Stimulated activated naive CD8-positive, alpha-beta T cell treated with anti-CD3 and anti-CD28 coated beads, Interleukin-15, amount 100 ng/mL, for 72 hours (primary cell): ENCODE measurements around the gene DYSF.
A peak's percentile ranks its signal among the peaks of the same experiment; 100 is the strongest.
"Not testable (repeated sequence)": the region's sequence is repeated elsewhere in the genome, so short reads cannot be mapped to it uniquely, and the experiment has no call there.

Source experiments
- ATAC-seq: fragments of 150-1000 bp; cut with Tn5 transposase; 2 replicates; pipeline ENCODE4 v1.10.0; 2021; ENCODE audit warnings: mild to moderate bottlenecking, moderate library complexity
- DNase-seq, 2 donors: peaks; one replicate each; pipeline ENCODE4 v3.0.0; 2021 to 2022
- H3K27ac Mint-ChIP-seq, 2 donors: one replicate each; pipeline ENCODE4 v1.8.0; 2022; ENCODE audit warnings: mild to moderate bottlenecking in 2 of 2, mixed read lengths in 2 of 2, moderate library complexity in 2 of 2
- H3K27me3 Mint-ChIP-seq: one replicate; pipeline ENCODE4 v1.8.0; 2022; ENCODE audit warnings: mixed read lengths
- H3K4me1 Mint-ChIP-seq: one replicate; pipeline ENCODE4 v1.8.0; 2022; ENCODE audit warnings: mild to moderate bottlenecking, mixed read lengths
- H3K4me3 Mint-ChIP-seq, 2 donors: one replicate each; pipeline ENCODE4 v1.8.0; 2022; ENCODE audit warnings: mild to moderate bottlenecking in 2 of 2, mixed read lengths in 2 of 2, moderate library complexity in 1 of 2
- H3K9me3 Mint-ChIP-seq, 2 donors: one replicate each; pipeline ENCODE4 v1.8.0; 2022; ENCODE audit warnings: mixed read lengths in 2 of 2

DYSF gene

GRCh38 chr2:71453404-71454220 lies at the start of gene DYSF:
DYSF (plus strand) TSS chr2:71453561.
- no peak for ATAC-seq
- peaks cover 64% of the 10 kb centered on the region for H3K27me3 Mint-ChIP-seq
- no peaks in the 10 kb centered on the region for H3K9me3 Mint-ChIP-seq
- DNase-seq: peak in 1 of 2 donors; percentile 24
- peak within 1 kb of the TSS in 1 of 2 donors; percentile 35 for H3K27ac Mint-ChIP-seq
- peak within 1 kb of the TSS; percentile 53 to 63 for H3K4me3 Mint-ChIP-seq
- H3K4me1 Mint-ChIP-seq: peaks cover 36% of the 10 kb centered on the region

DNA sequence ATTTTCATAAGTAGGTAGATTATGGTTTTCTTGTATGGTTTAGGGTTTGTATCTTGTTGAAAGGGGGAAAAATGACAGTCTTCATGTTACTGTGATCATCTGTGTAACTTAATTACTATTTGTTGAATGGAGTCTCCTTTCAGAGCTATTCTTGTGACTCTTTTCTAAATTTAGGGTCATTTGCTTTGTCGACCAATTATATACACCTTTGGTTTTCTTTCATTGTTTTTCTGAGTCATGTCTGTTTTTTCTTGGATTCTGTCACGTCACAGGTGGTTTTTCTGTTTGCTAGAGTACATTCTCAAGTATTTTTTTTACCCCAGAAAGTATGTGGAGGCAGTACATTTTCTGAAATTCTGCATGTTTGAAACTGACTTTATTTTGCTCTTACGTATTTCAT lies 43.8 kb upstream of the DYSF start:
- H3K27me3 Mint-ChIP-seq: no peaks in the 10 kb centered on the region
- no peak overlapping the region for H3K27ac Mint-ChIP-seq
- H3K9me3 Mint-ChIP-seq: peaks cover 0 to 5% of the 10 kb centered on the region in 2 donors
- no peak overlapping the region for H3K4me3 Mint-ChIP-seq
- H3K4me1 Mint-ChIP-seq: no peaks in the 10 kb centered on the region
- ATAC-seq (no peak), DNase-seq (no peak)

GRCh38 chr2:71410696-71411095 lies 42.7 kb upstream of the DYSF start:
- Mint-ChIP-seq H3K27ac (no peak overlapping the region), H3K4me1 (no peaks in the 10 kb centered on the region), H3K9me3 (peaks cover 0 to 5% of the 10 kb centered on the region in 2 donors), H3K27me3 (no peaks in the 10 kb centered on the region), H3K4me3 (no peak overlapping the region)
- no peak for DNase-seq
- no peak for ATAC-seq

DNA sequence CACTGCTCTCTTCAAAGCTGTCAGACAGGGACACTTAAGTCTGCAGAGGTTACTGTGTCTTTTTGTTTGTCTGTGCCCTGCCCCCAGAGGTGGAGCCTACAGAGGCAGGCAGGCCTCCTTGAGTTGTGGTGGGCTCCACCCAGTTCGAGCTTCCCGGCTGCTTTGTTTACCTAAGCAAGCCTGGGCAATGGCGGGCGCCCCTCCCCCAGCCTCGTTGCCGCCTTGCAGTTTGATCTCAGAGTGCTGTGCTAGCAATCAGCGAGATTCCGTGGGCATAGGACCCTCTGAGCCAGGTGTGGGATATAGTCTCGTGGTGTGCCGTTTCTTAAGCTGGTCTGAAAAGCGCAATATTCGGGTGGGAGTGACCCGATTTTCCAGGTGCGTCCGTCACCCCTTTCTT lies 36.5 kb upstream of the DYSF start:
- H3K4me1 Mint-ChIP-seq, H3K9me3 Mint-ChIP-seq, H3K27me3 Mint-ChIP-seq, ATAC-seq: not testable (repeated sequence)
- Mint-ChIP-seq H3K27ac (peak overlapping the region in 1 of 2 donors; percentile 19), H3K4me3 (peak overlapping the region; percentile 80 to 83)
- peak; percentile 6 to 22 for DNase-seq

DNA sequence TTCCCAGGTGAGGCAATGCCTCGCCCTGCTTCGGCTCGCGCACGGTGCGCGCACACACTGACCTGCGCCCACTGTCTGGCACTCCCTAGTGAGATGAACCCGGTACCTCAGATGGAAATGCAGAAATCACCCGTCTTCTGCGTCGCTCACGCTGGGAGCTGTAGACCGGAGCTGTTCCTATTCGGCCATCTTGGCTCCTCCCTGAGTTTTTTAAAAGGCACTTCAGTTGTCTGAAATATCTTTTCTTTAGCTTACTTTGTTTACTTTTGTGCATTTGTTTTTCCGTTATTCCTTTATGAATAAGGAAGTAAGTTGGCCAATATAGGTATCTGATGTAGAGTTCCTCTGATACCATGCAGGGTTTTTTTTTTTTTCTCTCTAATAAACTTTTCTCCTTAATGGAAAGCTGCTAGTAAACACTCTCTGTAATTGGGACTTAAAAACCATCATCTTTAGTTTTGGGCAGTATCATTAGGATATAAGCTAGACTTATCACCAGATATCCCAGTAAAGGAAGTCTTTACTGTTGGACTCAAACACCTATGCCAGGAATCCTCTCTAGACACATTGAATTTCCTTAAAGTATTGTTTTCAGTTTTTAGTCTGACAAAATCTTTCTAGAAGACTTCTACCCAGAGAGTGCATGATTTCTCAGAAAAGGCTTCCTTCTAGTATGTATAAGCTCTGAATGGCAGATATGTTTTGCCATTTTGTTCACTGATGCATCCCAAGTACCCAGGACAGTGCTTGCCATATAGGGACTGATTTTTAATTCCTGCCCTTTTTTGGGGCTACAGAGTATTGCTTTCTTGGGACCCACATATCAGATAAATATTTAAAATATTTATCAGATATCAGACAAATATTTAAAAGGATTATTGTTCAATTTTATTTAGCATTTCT lies 35.8 kb upstream of the DYSF start:
- no peak for ATAC-seq
- Mint-ChIP-seq H3K9me3 (no peaks in the 10 kb centered on the region), H3K27me3 (no peaks in the 10 kb centered on the region), H3K4me1 (no peaks in the 10 kb centered on the region), H3K27ac (peak overlapping the region; percentile 78 to 90), H3K4me3 (peak overlapping the region; percentile 80 to 83)
- DNase-seq: no peak

GRCh38 chr2:71419145-71419544 lies 34.2 kb upstream of the DYSF start:
- Mint-ChIP-seq H3K4me3 (no peak overlapping the region), H3K27me3 (no peaks in the 10 kb centered on the region), H3K9me3 (no peaks in the 10 kb centered on the region), H3K4me1 (no peaks in the 10 kb centered on the region), H3K27ac (no peak overlapping the region)
- no peak for DNase-seq
- no peak for ATAC-seq

DNA sequence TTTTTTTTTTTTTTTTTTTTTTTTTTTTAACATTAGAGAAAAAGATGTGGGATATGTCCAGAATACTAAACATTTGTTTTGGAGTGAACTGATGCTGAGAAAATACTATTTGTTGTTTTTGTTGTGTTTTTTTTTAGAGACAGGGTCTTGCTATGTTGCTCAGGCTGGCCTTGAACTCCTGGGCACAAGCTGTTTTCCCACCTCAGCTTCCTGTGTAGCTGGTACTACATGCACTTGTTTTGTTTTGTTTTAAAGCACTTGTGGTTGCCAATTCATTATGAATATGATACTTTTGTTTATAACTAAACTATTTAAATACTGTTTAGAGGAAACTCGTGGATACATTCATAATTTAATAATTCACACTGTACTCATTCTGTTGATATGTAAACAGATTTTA lies 33.4 kb upstream of the DYSF start:
- Mint-ChIP-seq H3K27me3 (no peaks in the 10 kb centered on the region), H3K9me3 (no peaks in the 10 kb centered on the region), H3K27ac (no peak overlapping the region), H3K4me1 (no peaks in the 10 kb centered on the region), H3K4me3 (no peak overlapping the region)
- DNase-seq (no peak), ATAC-seq (no peak)

GRCh38 chr2:71422786-71423185 lies 30.6 kb upstream of the DYSF start:
- Mint-ChIP-seq H3K4me1 (no peaks in the 10 kb centered on the region), H3K27me3 (no peaks in the 10 kb centered on the region), H3K4me3 (no peak overlapping the region), H3K27ac (no peak overlapping the region), H3K9me3 (no peaks in the 10 kb centered on the region)
- DNase-seq (no peak), ATAC-seq (no peak)

DNA sequence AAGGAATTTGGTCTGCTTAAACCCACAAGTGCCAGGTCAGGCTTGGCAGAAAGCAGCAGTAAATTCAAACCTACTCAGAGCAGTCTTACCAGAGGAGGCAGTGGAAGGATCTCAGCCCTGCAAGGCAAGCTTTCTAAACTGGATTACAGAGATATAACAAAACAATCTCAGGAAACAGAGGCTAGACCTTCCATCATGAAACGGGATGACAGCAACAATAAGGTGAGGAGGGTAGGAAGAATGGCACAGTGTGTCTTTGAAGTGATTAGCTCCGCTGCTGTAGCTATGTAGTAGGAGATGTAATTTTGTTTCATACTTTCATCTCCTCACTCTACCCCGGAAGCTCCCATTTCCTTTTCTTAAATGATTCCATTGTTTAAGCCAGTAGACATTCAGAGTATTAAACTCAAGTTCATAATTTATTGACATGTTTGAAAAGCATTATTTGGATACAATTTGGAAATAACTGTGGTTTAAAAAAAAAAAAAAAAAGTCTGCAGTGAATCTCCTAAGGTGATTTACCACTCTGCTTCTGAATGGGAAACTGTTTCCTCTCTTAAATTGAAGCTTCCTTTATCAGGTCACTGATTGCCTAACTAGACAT lies 29.4 kb upstream of the DYSF start:
- Mint-ChIP-seq H3K9me3 (no peaks in the 10 kb centered on the region), H3K4me1 (no peaks in the 10 kb centered on the region), H3K27me3 (no peaks in the 10 kb centered on the region), H3K27ac (no peak overlapping the region), H3K4me3 (no peak overlapping the region)
- ATAC-seq (no peak), DNase-seq (no peak)

DNA sequence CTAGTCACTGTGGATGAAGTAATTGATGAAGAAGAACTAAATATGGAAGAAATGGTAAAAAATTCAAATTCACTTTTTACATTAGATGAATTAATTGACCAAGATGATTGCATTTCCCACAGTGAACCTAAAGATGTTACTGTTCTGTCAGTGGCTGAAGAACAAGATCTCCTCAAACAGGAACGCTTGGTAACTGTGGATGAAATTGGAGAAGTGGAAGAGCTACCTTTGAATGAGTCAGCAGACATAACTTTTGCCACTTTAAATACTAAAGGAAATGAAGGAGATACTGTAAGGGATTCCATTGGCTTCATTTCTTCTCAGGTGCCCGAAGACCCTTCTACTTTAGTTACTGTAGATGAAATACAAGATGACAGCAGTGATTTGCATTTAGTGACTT lies 26.6 kb upstream of the DYSF start:
- DNase-seq (no peak), ATAC-seq (no peak)
- H3K9me3 Mint-ChIP-seq: no peaks in the 10 kb centered on the region
- H3K27ac Mint-ChIP-seq: peak overlapping the region in 1 of 2 donors; percentile 2
- H3K4me1 Mint-ChIP-seq: no peaks in the 10 kb centered on the region
- H3K4me3 Mint-ChIP-seq: no peak overlapping the region
- no peaks in the 10 kb centered on the region for H3K27me3 Mint-ChIP-seq

- Mint-ChIP-seq H3K27ac (no peak overlapping the region), H3K4me1 (no peaks in the 10 kb centered on the region), H3K4me3 (no peak overlapping the region), H3K9me3 (no peaks in the 10 kb centered on the region), H3K27me3 (no peaks in the 10 kb centered on the region)
- ATAC-seq (no peak), DNase-seq (no peak)
Observed at GRCh38 chr2:71428472-71429383, 24.6 kb upstream of the DYSF start.

DNA sequence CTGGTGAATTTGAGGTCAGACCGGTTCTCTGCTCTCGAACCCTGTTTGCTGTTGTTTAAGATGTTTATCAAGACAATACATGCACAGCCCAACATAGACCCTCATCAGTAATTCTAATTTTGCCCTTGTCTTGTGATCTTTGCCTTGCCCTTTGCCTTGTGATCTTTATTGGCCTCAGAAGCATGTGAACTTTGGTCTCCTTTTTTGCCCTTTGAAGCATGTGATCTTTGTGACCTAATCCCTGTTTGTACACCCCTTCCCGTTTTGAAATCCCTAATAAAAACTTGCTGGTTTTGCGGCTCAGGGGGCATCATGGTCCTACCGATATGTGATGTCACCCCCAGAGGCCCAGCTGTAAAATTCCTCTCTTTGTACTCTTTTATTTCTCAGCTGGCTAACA lies 8.2 kb upstream of the DYSF start:
- not testable (repeated sequence) for ATAC-seq, H3K9me3 Mint-ChIP-seq, H3K4me1 Mint-ChIP-seq, H3K27me3 Mint-ChIP-seq, H3K4me3 Mint-ChIP-seq, DNase-seq, H3K27ac Mint-ChIP-seq

DNA sequence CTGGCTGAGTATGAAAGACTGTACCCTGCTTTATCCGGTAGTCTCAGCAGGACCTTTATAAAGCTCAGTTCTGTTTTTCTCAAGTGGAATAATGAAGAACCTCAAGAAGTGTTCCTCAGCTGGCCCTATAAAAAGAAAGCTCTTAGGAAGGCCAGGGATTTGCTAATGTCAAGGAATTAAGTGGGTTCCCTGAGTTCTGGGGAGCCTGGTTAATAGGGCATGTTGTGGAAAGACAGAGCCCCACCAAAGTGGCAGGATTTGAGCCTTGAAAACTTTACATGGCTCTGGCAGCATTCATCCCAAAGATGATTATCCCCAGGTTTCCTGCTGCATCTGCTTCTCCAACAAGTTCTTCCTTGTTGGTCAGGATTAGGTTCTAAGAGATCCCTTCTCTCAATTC lies 6.9 kb upstream of the DYSF start:
- Mint-ChIP-seq H3K27ac (no peak overlapping the region), H3K9me3 (no peaks in the 10 kb centered on the region), H3K4me3 (no peak overlapping the region), H3K27me3 (peaks cover 3% of the 10 kb centered on the region), H3K4me1 (no peaks in the 10 kb centered on the region)
- DNase-seq: no peak
- ATAC-seq: no peak

- ATAC-seq: no peak
- H3K27me3 Mint-ChIP-seq: peaks cover 30% of the 10 kb centered on the region
- no peak overlapping the region for H3K4me3 Mint-ChIP-seq
- peak overlapping the region in 1 of 2 donors; percentile 20 for H3K27ac Mint-ChIP-seq
- H3K9me3 Mint-ChIP-seq: no peaks in the 10 kb centered on the region
- H3K4me1 Mint-ChIP-seq: peaks cover 17% of the 10 kb centered on the region
- DNase-seq: no peak
Observed at GRCh38 chr2:71449343-71449742, 4.0 kb upstream of the DYSF start.

- Mint-ChIP-seq H3K27ac (no peak overlapping the region), H3K9me3 (no peaks in the 10 kb centered on the region), H3K4me3 (no peak overlapping the region), H3K27me3 (peaks cover 54% of the 10 kb centered on the region), H3K4me1 (peaks cover 36% of the 10 kb centered on the region)
- no peak for DNase-seq
- ATAC-seq: no peak
Observed at GRCh38 chr2:71451705-71452104, 1.7 kb upstream of the DYSF start.
